Adrenal gland (tissue), 5 donors: ENCODE measurements around the gene CIP2A.

Experiments used
- CTCF ChIP-seq, 6 experiments: fragments of 450-650 bp in 4 of 6; fragments of 200-600 bp in 2 of 6; sonication (generic) in 1 of 6; IDR thresholded peaks; 1 replicate in 5 of 6; 2 replicates in 1 of 6; pipeline versions ENCODE4 v1.5.1 to v1.8.0; 2016 to 2021; ENCODE audit warnings: antibody characterized with exemption in 6 of 6, mild to moderate bottlenecking in 2 of 6, moderate library complexity in 1 of 6
- POLR2A ChIP-seq, 2 donors: fragments of 450-650 bp; IDR thresholded peaks; one replicate each; pipeline ENCODE4 v1.6.1; 2017; ENCODE audit warnings: antibody characterized with exemption in 2 of 2, mild to moderate bottlenecking in 2 of 2, moderate library complexity in 1 of 2
- donor health status: DM: no; HTN: no; CAD: no.

- TF ChIP-seq CTCF (IDR thresholded peaks at IDR 0.05) (no peak), POLR2A (IDR thresholded peaks at IDR 0.05) (no peak)
Measured at GRCh38 chr3:108569336-108569735, 19.9 kb downstream of the CIP2A start.
